Measurements from ENCODE around the gene DDX39B.
"Not testable (repeated sequence)": the region's sequence is repeated elsewhere in the genome, so short reads cannot be mapped to it uniquely, and the experiment has no call there.

Gene DDX39B

GRCh38 chr6:31525932-31526591 lies 15.7 kb downstream of the DDX39B start:
- DNase-seq, result no peak

GRCh38 chr6:31525553-31525931 lies 16.3 kb downstream of the DDX39B start:
- DNase-seq, result no peak

- no peak for DNase-seq
Measured at GRCh38 chr6:31521835-31522234, 20.0 kb downstream of the DDX39B start.

- no peak for DNase-seq
Measured at GRCh38 chr6:31513456-31514165, 28.2 kb downstream of the DDX39B start.

GRCh38 chr6:31510007-31510406 lies 31.8 kb downstream of the DDX39B start:
- no peak for DNase-seq

- not testable (repeated sequence) for DNase-seq
Measured at GRCh38 chr6:31509036-31509435, 32.8 kb downstream of the DDX39B start.

- DNase-seq, result no peak
Measured at GRCh38 chr6:31502586-31502985, 39.2 kb downstream of the DDX39B start.

GRCh38 chr6:31499648-31500047 lies 42.2 kb downstream of the DDX39B start:
- not testable (repeated sequence) for DNase-seq

- DNase-seq, result no peak
Measured at GRCh38 chr6:31498748-31499147, 43.1 kb downstream of the DDX39B start.

- DNase-seq, result no peak
Measured at GRCh38 chr6:31497531-31498476, 44.0 kb downstream of the DDX39B start, which contains the start of gene MICB. Gene MICB, plus strand, starts transcription at chr6:31498145. Its CDS starts 49 bp downstream, at chr6:31498194.

- not testable (repeated sequence) for DNase-seq
Measured at GRCh38 chr6:31496826-31497225, 45.0 kb downstream of the DDX39B start.

GRCh38 chr6:31495580-31495979 lies 46.2 kb downstream of the DDX39B start:
- DNase-seq, result no peak

GRCh38 chr6:31493875-31494694 lies 47.7 kb downstream of the DDX39B start:
- DNase-seq, result peak; percentile 34

- not testable (repeated sequence) for DNase-seq
Measured at GRCh38 chr6:31493550-31493874, 48.3 kb downstream of the DDX39B start.

- DNase-seq, result no peak
Measured at GRCh38 chr6:31490115-31490873, 51.5 kb downstream of the DDX39B start.

GRCh38 chr6:31489086-31489485 lies 52.7 kb downstream of the DDX39B start:
- no peak for DNase-seq

- not testable (repeated sequence) for DNase-seq
Measured at GRCh38 chr6:31487674-31488073, 54.1 kb downstream of the DDX39B start.

- not testable (repeated sequence) for DNase-seq
Measured at GRCh38 chr6:31486065-31486837, 55.6 kb downstream of the DDX39B start.

- no peak for DNase-seq
Measured at GRCh38 chr6:31485055-31485454, 56.7 kb downstream of the DDX39B start.

- no peak for DNase-seq
Measured at GRCh38 chr6:31483392-31483791, 58.4 kb downstream of the DDX39B start.

GRCh38 chr6:31480574-31480973 lies 61.2 kb downstream of the DDX39B start:
- no peak for DNase-seq

All from NCI-H2107 (cell line).